HepG2 (cell line): Measurements from ENCODE around the gene MFSD2B. TPM values are rescaled to one million over a fixed set of nuclear protein-coding genes. Genes with fewer than 3 reads are reported as not detected.

Experiments
- CHD2 ChIP-seq: IDR thresholded peaks from 2 replicates; pipeline ENCODE4 v1.6.1; 2011; ENCODE audit warnings: low read depth, low read length, improper control_type of control experiment
- FOXP1 ChIP-seq, 2 experiments: fragments of 450-650 bp in 1 of 2; IDR thresholded peaks; 2 replicates each; pipeline ENCODE4 v1.6.1; 2017 to 2018; ENCODE audit warnings: antibody characterized with exemption in 1 of 2
- GMEB2 ChIP-seq: IDR thresholded peaks from 2 replicates; pipeline ENCODE4 v1.6.1; 2016; ENCODE audit warnings: missing biosample characterization, missing genetic modification reagents, low read depth
- ZNF318 ChIP-seq: sonication (generic); formaldehyde crosslinking; IDR thresholded peaks from 2 replicates; pipeline ENCODE4 v1.4.0; 2020; ENCODE audit warnings: mild to moderate bottlenecking, missing genetic modification reagents
- polyA plus RNA-seq, 8 experiments: library from polyadenylated mRNA; depleted of rRNA in 3 of 8; stranded (reverse) in 7 of 8; unstranded in 1 of 8; fragments of >200 nt; fragmentation: Illumina TruSeq in 4 of 8; extraction: Trizol in 4 of 8; gene quantifications; 2 replicates each; pipeline versions ENCODE4 v1.2.1 to v1.2.3, GENCODE V29; 2011 to 2016; ENCODE audit warnings: low read depth in 4 of 8, missing spikeins in 1 of 8, mixed read lengths in 1 of 8; ENCODE audit not compliant: insufficient read depth in 1 of 8
- total RNA-seq, 5 experiments: library from RNA; depleted of rRNA; stranded (reverse); fragments of >200 nt; fragmentation: Illumina TruSeq; extraction: Trizol; gene quantifications; 2 replicates each; pipeline ENCODE4 v1.2.3, GENCODE V29; 2016; ENCODE audit warnings: low read depth in 1 of 5
- TF ChIP-seq, protein P1 (sequence below): sonication (generic); formaldehyde crosslinking; IDR thresholded peaks from 2 replicates; pipeline ENCODE4 v1.9.0; 2021; ENCODE audit warnings: missing genetic modification reagents, borderline replicate concordance

MFSD2B gene
- total and polyA plus RNA-seq, 2 of the 13 experiments (the other 11 are each of a cell fraction or from before 2014, with no cell fraction given), result 0.21 to 0.93 TPM

- no peak for TF ChIP-seq ZNF318 (CRISPR knock-in tag)
- TF ChIP-seq CHD2, result no peak
- TF ChIP-seq, protein P1, sequence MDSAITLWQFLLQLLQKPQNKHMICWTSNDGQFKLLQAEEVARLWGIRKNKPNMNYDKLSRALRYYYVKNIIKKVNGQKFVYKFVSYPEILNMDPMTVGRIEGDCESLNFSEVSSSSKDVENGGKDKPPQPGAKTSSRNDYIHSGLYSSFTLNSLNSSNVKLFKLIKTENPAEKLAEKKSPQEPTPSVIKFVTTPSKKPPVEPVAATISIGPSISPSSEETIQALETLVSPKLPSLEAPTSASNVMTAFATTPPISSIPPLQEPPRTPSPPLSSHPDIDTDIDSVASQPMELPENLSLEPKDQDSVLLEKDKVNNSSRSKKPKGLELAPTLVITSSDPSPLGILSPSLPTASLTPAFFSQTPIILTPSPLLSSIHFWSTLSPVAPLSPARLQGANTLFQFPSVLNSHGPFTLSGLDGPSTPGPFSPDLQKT (CRISPR knock-in tag), result no peak
- no peak for TF ChIP-seq GMEB2
- TF ChIP-seq FOXP1 (IDR thresholded peaks at IDR 0.05), result no peak
- no peak for TF ChIP-seq FOXP1 (CRISPR knock-in tag; IDR thresholded peaks at IDR 0.05)
Observed at GRCh38 chr2:24073816-24074215, 63.9 kb downstream of the MFSD2B start (continued).
